NOMO-1 (cell line): ENCODE data around the gene PI3.

Experiments used
- DNase-seq, 2 experiments: peaks; one replicate each; lab custom pipeline; 2025; ENCODE audit not compliant: unreplicated experiment in 2 of 2; lab: John Stamatoyannopoulos, UW

PI3 gene

GRCh38 chr20:45183084-45183483, 8.4 kb downstream of the PI3 start:
- DNase-seq = no peak

- DNase-seq = no peak
Observed at GRCh38 chr20:45187693-45188092, 13.0 kb downstream of the PI3 start.

- no peak for DNase-seq
Observed at GRCh38 chr20:45189067-45189609, 14.4 kb downstream of the PI3 start.

- no peak for DNase-seq
Observed at GRCh38 chr20:45189861-45190260, 15.2 kb downstream of the PI3 start.

- DNase-seq = no peak
Observed at GRCh38 chr20:45191926-45192325, 17.2 kb downstream of the PI3 start.

GRCh38 chr20:45193331-45193730, 18.6 kb downstream of the PI3 start:
- DNase-seq = no peak

GRCh38 chr20:45206725-45207124, 32.0 kb downstream of the PI3 start, which contains the start of gene SEMG1:
Gene SEMG1, plus strand, starts transcription at chr20:45207033. Its CDS starts 21 bp downstream, at chr20:45207054.
- no peak for DNase-seq

GRCh38 chr20:45209924-45210323, 35.2 kb downstream of the PI3 start:
- no peak for DNase-seq

GRCh38 chr20:45211569-45212474, 37.1 kb downstream of the PI3 start:
- DNase-seq = no peak

- no peak for DNase-seq
Observed at GRCh38 chr20:45212836-45213235, 38.1 kb downstream of the PI3 start.

GRCh38 chr20:45218124-45218523, 43.4 kb downstream of the PI3 start:
- no peak for DNase-seq

- no peak for DNase-seq
Observed at GRCh38 chr20:45218636-45219035, 43.9 kb downstream of the PI3 start.

GRCh38 chr20:45221076-45221475, 46.4 kb downstream of the PI3 start, which contains the start of gene SEMG2:
Gene SEMG2, plus strand, starts transcription at chr20:45221373. Its CDS starts 17 bp downstream, at chr20:45221390.
- no peak for DNase-seq

- no peak for DNase-seq
Observed at GRCh38 chr20:45223136-45223535, 48.4 kb downstream of the PI3 start.
